ENCODE data around the gene ELAPOR2.

ELAPOR2 gene

DNA sequence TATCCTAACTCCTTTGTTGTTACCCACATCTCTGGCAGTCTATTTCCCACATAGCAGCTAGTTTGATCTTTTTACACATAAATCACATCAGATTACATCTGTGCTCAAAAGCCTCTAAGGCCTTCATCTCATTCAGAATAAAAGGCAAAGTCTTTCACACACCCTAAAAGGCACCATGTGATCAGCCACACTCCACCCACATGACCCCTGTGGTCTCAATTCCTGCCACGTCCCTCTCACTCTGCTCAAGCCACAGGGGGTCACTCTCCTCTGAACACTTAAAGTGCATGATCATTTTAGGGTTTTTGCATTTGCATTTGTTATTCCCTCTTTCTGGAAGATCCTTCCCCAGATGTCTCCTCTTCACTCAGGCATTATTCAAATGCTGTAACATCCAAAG is 30.8 kb downstream of the ELAPOR2 start:
- TF ChIP-seq, protein P1, sequence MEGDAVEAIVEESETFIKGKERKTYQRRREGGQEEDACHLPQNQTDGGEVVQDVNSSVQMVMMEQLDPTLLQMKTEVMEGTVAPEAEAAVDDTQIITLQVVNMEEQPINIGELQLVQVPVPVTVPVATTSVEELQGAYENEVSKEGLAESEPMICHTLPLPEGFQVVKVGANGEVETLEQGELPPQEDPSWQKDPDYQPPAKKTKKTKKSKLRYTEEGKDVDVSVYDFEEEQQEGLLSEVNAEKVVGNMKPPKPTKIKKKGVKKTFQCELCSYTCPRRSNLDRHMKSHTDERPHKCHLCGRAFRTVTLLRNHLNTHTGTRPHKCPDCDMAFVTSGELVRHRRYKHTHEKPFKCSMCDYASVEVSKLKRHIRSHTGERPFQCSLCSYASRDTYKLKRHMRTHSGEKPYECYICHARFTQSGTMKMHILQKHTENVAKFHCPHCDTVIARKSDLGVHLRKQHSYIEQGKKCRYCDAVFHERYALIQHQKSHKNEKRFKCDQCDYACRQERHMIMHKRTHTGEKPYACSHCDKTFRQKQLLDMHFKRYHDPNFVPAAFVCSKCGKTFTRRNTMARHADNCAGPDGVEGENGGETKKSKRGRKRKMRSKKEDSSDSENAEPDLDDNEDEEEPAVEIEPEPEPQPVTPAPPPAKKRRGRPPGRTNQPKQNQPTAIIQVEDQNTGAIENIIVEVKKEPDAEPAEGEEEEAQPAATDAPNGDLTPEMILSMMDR (IDR thresholded peaks at IDR 0.05; ENCODE audit: borderline replicate concordance, control extremely low read depth, extremely low read depth, insufficient read depth, missing control alignments): no peak
- in situ Hi-C loops (cut with MboI; ENCODE audit: low sequenced_read_pairs, unreplicated experiment): no loop called here
- no peak for DNase-seq (ENCODE audit: low spot score)

DNA sequence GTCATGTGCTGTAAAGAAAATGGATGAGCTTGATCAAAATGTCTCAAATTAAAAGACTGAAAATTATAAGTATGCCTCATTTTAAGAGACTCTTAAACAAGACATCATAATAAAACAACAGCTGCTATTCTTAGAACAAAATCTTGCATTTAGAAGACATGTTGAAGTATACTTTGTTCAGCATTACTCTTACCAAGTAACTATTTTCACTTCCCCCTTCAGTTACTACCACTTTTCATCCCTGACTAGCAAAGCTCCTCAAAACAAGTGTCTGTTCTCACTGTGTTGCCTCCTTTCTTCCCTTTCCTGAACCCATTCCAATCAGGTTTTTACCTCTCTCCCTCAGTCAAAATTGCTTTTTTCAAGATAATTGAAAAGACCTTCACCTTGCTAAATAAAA is 31.6 kb downstream of the ELAPOR2 start:
- DNase-seq (ENCODE audit: low spot score): peak; percentile 24
- in situ Hi-C loops (cut with MboI; ENCODE audit: low sequenced_read_pairs, unreplicated experiment): no loop called here
- TF ChIP-seq, protein P1 (IDR thresholded peaks at IDR 0.05; ENCODE audit: borderline replicate concordance, control extremely low read depth, extremely low read depth, insufficient read depth, missing control alignments): no peak

DNA sequence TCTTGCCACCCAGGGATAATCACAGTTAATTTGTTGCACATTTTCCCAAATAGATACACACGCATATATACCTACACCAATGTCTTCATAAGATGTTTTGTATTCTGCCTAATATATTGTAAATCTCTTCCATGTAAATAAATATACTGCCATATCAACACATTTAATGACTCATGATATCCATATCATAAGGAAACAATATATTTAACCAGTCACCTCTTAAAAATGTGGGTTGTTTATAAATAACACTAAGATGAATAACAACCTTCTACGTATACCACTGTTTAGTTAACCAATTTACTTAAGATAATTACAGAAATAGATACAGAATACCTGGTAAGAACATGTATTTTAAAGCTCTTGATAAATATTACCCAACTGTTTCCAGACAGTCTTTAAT is 38.2 kb downstream of the ELAPOR2 start:
- DNase-seq (ENCODE audit: low spot score): no peak
- TF ChIP-seq, protein P1 (IDR thresholded peaks at IDR 0.05; ENCODE audit: borderline replicate concordance, control extremely low read depth, extremely low read depth, insufficient read depth, missing control alignments): no peak
- in situ Hi-C loops (cut with MboI; ENCODE audit: low sequenced_read_pairs, unreplicated experiment): no loop called here

DNA sequence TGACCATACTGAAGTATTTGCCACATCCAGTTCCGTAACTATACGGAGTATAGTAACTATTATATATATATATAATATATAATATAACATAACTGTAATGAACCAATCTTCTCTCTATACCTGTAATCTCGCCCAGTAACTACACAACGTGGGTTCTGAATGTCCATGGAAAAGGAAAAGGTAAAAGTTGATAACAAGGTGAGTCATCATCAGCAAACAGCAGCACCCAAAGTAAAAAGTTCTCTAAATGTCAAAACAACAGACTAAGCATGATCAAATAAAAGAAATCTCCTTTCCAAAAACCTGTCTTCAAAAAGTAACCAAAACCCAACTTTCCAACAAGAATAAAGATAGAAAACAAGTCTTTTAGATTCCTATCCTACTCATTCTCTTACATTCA is 42.8 kb downstream of the ELAPOR2 start:
- no peak for DNase-seq (ENCODE audit: low spot score)
- TF ChIP-seq, protein P1 (IDR thresholded peaks at IDR 0.05; ENCODE audit: borderline replicate concordance, control extremely low read depth, extremely low read depth, insufficient read depth, missing control alignments): no peak
- in situ Hi-C loops (cut with MboI; ENCODE audit: low sequenced_read_pairs, unreplicated experiment): no loop called here

DNA sequence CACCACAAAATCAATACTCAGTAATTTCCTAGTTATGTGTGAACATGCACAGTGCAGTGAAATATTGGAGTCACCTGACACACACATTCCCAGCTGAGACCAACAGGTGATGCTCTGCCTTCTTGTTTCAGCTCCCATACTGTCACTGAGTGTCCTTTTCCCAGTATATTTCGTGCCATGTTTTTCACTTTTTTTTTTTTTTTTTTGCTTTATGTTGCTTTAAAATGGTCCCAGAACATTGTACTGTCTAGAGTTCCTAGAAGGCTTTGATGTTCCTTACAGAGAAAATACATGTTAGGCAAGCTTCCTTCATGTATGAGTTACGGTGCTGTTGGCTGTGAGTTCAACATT is 45.6 kb downstream of the ELAPOR2 start:
- TF ChIP-seq, protein P1 (IDR thresholded peaks at IDR 0.05; ENCODE audit: borderline replicate concordance, control extremely low read depth, extremely low read depth, insufficient read depth, missing control alignments): no peak
- no peak for DNase-seq (ENCODE audit: low spot score)
- in situ Hi-C loops (cut with MboI; ENCODE audit: low sequenced_read_pairs, unreplicated experiment): no loop called here

DNA sequence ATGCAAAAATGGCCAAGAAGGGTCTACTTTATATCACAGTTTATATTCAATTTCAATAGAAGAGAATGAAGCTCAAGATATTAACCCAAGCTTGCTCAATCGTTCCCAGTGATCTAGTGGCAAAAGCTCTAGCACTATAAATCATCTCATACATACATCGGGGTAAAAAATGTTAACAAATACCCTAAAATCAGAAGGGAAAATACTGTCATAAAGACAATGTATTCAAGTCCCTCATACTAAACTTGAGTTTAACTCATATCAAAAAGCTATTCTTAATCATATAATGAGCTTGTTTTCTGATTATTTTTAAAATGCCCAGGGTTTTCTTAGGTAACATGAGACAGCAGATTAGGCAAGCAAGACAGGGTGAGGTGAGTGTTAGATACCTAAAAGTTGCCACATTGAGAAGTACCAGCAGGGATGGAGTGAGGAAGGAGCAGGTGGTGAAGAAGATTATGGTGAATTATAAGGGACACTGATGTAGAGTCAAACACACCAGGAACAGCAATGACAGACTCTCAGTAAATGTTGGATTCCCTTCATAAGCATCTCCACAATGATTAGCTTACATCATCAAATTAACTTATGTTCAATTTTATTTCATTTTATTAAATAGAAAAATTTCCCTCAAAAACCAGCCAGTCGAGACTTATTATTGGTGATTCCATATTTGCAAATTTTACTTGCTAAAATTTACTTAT is 46.2 kb downstream of the ELAPOR2 start:
- no peak for DNase-seq (ENCODE audit: low spot score)
- TF ChIP-seq, protein P1 (IDR thresholded peaks at IDR 0.05; ENCODE audit: borderline replicate concordance, control extremely low read depth, extremely low read depth, insufficient read depth, missing control alignments): no peak

More for the DNA sequence above, 46.2 kb downstream of the ELAPOR2 start:
- in situ Hi-C loops (cut with MboI; ENCODE audit: low sequenced_read_pairs, unreplicated experiment): no loop called here
